ENCODE results near the gene ARMC5. TPM values are rescaled to one million over a fixed set of nuclear protein-coding genes. Genes with fewer than 3 reads are reported as not detected.

Gene ARMC5
- total RNA-seq, 6 donors from 2014 or later = 6.6 to 18.9 (median 16.2) TPM

GRCh38 chr16:31417916-31418315 lies 41.4 kb upstream of the ARMC5 start:
- Histone ChIP-seq H3K4me3 (no peak overlapping the region), H3K9me3 (no peaks in the 10 kb centered on the region), H3K27ac (no peak overlapping the region), H3K4me1 (no peaks in the 10 kb centered on the region), H3K36me3 (no peaks in the 10 kb centered on the region), H3K27me3 (no peaks in the 10 kb centered on the region)
- TF ChIP-seq EP300 (IDR thresholded peaks at IDR 0.05) (no peak), POLR2AphosphoS5 (IDR thresholded peaks at IDR 0.05) (no peak), CTCF (IDR thresholded peaks at IDR 0.05) (no peak)
- no peak for DNase-seq
- no peak for ATAC-seq (ENCODE audit: low FRiP score in 2 of 2)
- 92 to 94% methylated on average over 5 of the region's 5 CpGs for WGBS, 2 donors

- DNase-seq = no peak
- no peak for ATAC-seq (ENCODE audit: low FRiP score in 2 of 2)
Measured at GRCh38 chr16:31420037-31420436, 39.3 kb upstream of the ARMC5 start.

GRCh38 chr16:31421587-31421986 lies 37.7 kb upstream of the ARMC5 start:
- no peak for ATAC-seq (ENCODE audit: low FRiP score in 2 of 2)
- H3K4me3 ChIP-seq = no peak overlapping the region
- no peaks in the 10 kb centered on the region for H3K4me1 ChIP-seq
- TF ChIP-seq CTCF (IDR thresholded peaks at IDR 0.05) (no peak), EP300 (IDR thresholded peaks at IDR 0.05) (no peak), POLR2A (IDR thresholded peaks at IDR 0.05) (no peak), POLR2AphosphoS5 (IDR thresholded peaks at IDR 0.05) (no peak)
- H3K27me3 ChIP-seq = no peaks in the 10 kb centered on the region
- no peak overlapping the region for H3K27ac ChIP-seq
- H3K36me3 ChIP-seq = no peaks in the 10 kb centered on the region
- 51 to 58% methylated on average over 6 of the region's 6 CpGs for WGBS, 2 donors
- no peaks in the 10 kb centered on the region for H3K9me3 ChIP-seq
- DNase-seq = no peak

More at GRCh38 chr16:31420037-31420436, 39.3 kb upstream of the ARMC5 start:
- Histone ChIP-seq H3K27ac (no peak overlapping the region), H3K9me3 (no peaks in the 10 kb centered on the region), H3K27me3 (no peaks in the 10 kb centered on the region), H3K4me3 (no peak overlapping the region), H3K4me1 (no peaks in the 10 kb centered on the region), H3K36me3 (no peaks in the 10 kb centered on the region)
- WGBS, 2 donors = 73 to 77% methylated on average over 3 of the region's 3 CpGs
- no peak for TF ChIP-seq CTCF (IDR thresholded peaks at IDR 0.05)
- TF ChIP-seq POLR2A (IDR thresholded peaks at IDR 0.05) = no peak
- TF ChIP-seq POLR2AphosphoS5 (IDR thresholded peaks at IDR 0.05) = no peak
- TF ChIP-seq EP300 (IDR thresholded peaks at IDR 0.05) = no peak

GRCh38 chr16:31423241-31423640 lies 36.1 kb upstream of the ARMC5 start:
- WGBS, 2 donors = 53 to 66% methylated on average over 3 of the region's 3 CpGs
- TF ChIP-seq POLR2AphosphoS5 (IDR thresholded peaks at IDR 0.05) (no peak), POLR2A (IDR thresholded peaks at IDR 0.05) (no peak), CTCF (IDR thresholded peaks at IDR 0.05) (no peak), EP300 (IDR thresholded peaks at IDR 0.05) (no peak)
- ATAC-seq (ENCODE audit: low FRiP score in 2 of 2) (no peak), DNase-seq (no peak)
- Histone ChIP-seq H3K36me3 (no peaks in the 10 kb centered on the region), H3K4me3 (no peak overlapping the region), H3K4me1 (peaks cover 3 to 6% (median 5%) of the 10 kb centered on the region in 4 donors), H3K9me3 (no peaks in the 10 kb centered on the region), H3K27me3 (no peaks in the 10 kb centered on the region), H3K27ac (no peak overlapping the region)

GRCh38 chr16:31423801-31424200 lies 35.5 kb upstream of the ARMC5 start:
- TF ChIP-seq POLR2A (IDR thresholded peaks at IDR 0.05) (no peak), POLR2AphosphoS5 (IDR thresholded peaks at IDR 0.05) (no peak), EP300 (IDR thresholded peaks at IDR 0.05) (no peak), CTCF (IDR thresholded peaks at IDR 0.05) (no peak)
- Histone ChIP-seq H3K27me3 (no peaks in the 10 kb centered on the region), H3K36me3 (no peaks in the 10 kb centered on the region), H3K4me1 (peaks cover 3 to 6% (median 5%) of the 10 kb centered on the region in 4 donors), H3K9me3 (no peaks in the 10 kb centered on the region), H3K27ac (no peak overlapping the region), H3K4me3 (no peak overlapping the region)
- DNase-seq = no peak
- WGBS, 2 donors = 80 to 89% methylated on average over 10 to 12 of the region's 12 CpGs
- no peak for ATAC-seq (ENCODE audit: low FRiP score in 2 of 2)
